HG03469 (cell line): Measurements from ENCODE around the gene TECPR1.

Experiments
- ATAC-seq: cut with Tn5 transposase; IDR thresholded peaks from one replicate; pipeline ENCODE4 v1.9.1; 2021; ENCODE audit warnings: mild to moderate bottlenecking, moderate library complexity, moderate number of reproducible peaks; ENCODE audit not compliant: unreplicated experiment

The TECPR1 gene

GRCh38 chr7:98193474-98194180, 58.4 kb downstream of the TECPR1 start:
- ATAC-seq, result no peak

GRCh38 chr7:98192781-98193457, 59.1 kb downstream of the TECPR1 start:
- ATAC-seq, result no peak

GRCh38 chr7:98191668-98192431, 60.2 kb downstream of the TECPR1 start:
- ATAC-seq, result no peak

GRCh38 chr7:98189559-98189958, 62.5 kb downstream of the TECPR1 start:
- ATAC-seq, result no peak

- no peak for ATAC-seq
Measured at GRCh38 chr7:98187138-98187502, 64.9 kb downstream of the TECPR1 start.

GRCh38 chr7:98186452-98187137, 65.4 kb downstream of the TECPR1 start:
- no peak for ATAC-seq

- ATAC-seq, result no peak
Measured at GRCh38 chr7:98185101-98185500, 66.9 kb downstream of the TECPR1 start.

- ATAC-seq, result no peak
Measured at GRCh38 chr7:98180751-98181150, 71.3 kb downstream of the TECPR1 start.

GRCh38 chr7:98178762-98179490, 73.1 kb downstream of the TECPR1 start:
- no peak for ATAC-seq

GRCh38 chr7:98178321-98178720, 73.7 kb downstream of the TECPR1 start:
- ATAC-seq, result no peak

GRCh38 chr7:98177553-98177952, 74.5 kb downstream of the TECPR1 start:
- no peak for ATAC-seq

- no peak for ATAC-seq
Measured at GRCh38 chr7:98175260-98175940, 76.6 kb downstream of the TECPR1 start.

- ATAC-seq, result no peak
Measured at GRCh38 chr7:98174334-98175259, 77.4 kb downstream of the TECPR1 start.

GRCh38 chr7:98171449-98171848, 80.6 kb downstream of the TECPR1 start:
- ATAC-seq, result no peak

- ATAC-seq, result no peak
Measured at GRCh38 chr7:98170966-98171365, 81.1 kb downstream of the TECPR1 start.

- ATAC-seq, result no peak
Measured at GRCh38 chr7:98168904-98169621, 83.0 kb downstream of the TECPR1 start.

- ATAC-seq, result no peak
Measured at GRCh38 chr7:98168181-98168903, 83.7 kb downstream of the TECPR1 start.

GRCh38 chr7:98167653-98168052, 84.4 kb downstream of the TECPR1 start:
- no peak for ATAC-seq
